HepG2 (cell line): Measurements from ENCODE around the gene OCLN. TPM values are rescaled to one million over a fixed set of nuclear protein-coding genes. Genes with fewer than 3 reads are reported as not detected.
A peak's percentile ranks its signal among the peaks of the same experiment; 100 is the strongest.

Source experiments
- AHR ChIP-seq: IDR thresholded peaks from 2 replicates; pipeline ENCODE4 v1.6.1; 2018; ENCODE audit warnings: missing genetic modification reagents, missing compliant biosample characterization
- ARID4A ChIP-seq: sonication (generic); formaldehyde crosslinking; IDR thresholded peaks from 2 replicates; pipeline ENCODE4 v1.5.0; 2020; ENCODE audit warnings: mild to moderate bottlenecking, missing genetic modification reagents, borderline replicate concordance
- FLYWCH1 ChIP-seq: sonication (generic); formaldehyde crosslinking; IDR thresholded peaks from 2 replicates; pipeline ENCODE4 v1.8.1; 2023; ENCODE audit warnings: mild to moderate bottlenecking, missing genetic modification reagents
- NKX3-1 ChIP-seq: sonication (generic); formaldehyde crosslinking; IDR thresholded peaks from 2 replicates; pipeline ENCODE4 v1.5.0; 2020; ENCODE audit warnings: missing genetic modification reagents
- PLRG1 ChIP-seq: fragments of 450-650 bp; conservative IDR thresholded peaks from 2 replicates; pipeline ENCODE4 v1.6.1; 2016
- POLR2G ChIP-seq: fragments of 200-400 bp; formaldehyde crosslinking; IDR thresholded peaks from 2 replicates; pipeline ENCODE4 v1.6.1; 2018; ENCODE audit warnings: mild to moderate bottlenecking, low read depth, low read length, moderate library complexity
- RORA ChIP-seq: sonication (generic); formaldehyde crosslinking; IDR thresholded peaks from 2 replicates; pipeline ENCODE4 v1.5.0; 2020; ENCODE audit warnings: mild to moderate bottlenecking, missing genetic modification reagents, moderate library complexity
- TBP ChIP-seq: sonication (generic); formaldehyde crosslinking; IDR thresholded peaks from 2 replicates; pipeline ENCODE4 v1.5.0; 2020; ENCODE audit warnings: missing genetic modification reagents
- ZBTB7A ChIP-seq: sonication (generic); formaldehyde crosslinking; IDR thresholded peaks from 2 replicates; pipeline ENCODE4 v1.8.0; 2022; ENCODE audit warnings: mild to moderate bottlenecking, missing genetic modification reagents
- ZFP1 ChIP-seq: IDR thresholded peaks from 2 replicates; pipeline ENCODE4 v1.6.1; 2016
- ZKSCAN1 ChIP-seq: fragments of 150-350 bp; IDR thresholded peaks from 2 replicates; pipeline ENCODE4 v1.6.1; 2014; ENCODE audit warnings: low read length
- ZNF660 ChIP-seq: sonication (generic); formaldehyde crosslinking; IDR thresholded peaks from 2 replicates; pipeline ENCODE4 v1.5.1; 2020; ENCODE audit warnings: mild to moderate bottlenecking, low read depth, missing genetic modification reagents, borderline replicate concordance
- polyA plus RNA-seq, 8 experiments: library from polyadenylated mRNA; depleted of rRNA in 3 of 8; stranded (reverse) in 7 of 8; unstranded in 1 of 8; fragments of >200 nt; fragmentation: Illumina TruSeq in 4 of 8; extraction: Trizol in 4 of 8; gene quantifications; 2 replicates each; pipeline versions ENCODE4 v1.2.1 to v1.2.3, GENCODE V29; 2011 to 2016; ENCODE audit warnings: low read depth in 4 of 8, missing spikeins in 1 of 8, mixed read lengths in 1 of 8; ENCODE audit not compliant: insufficient read depth in 1 of 8
- total RNA-seq, 5 experiments: library from RNA; depleted of rRNA; stranded (reverse); fragments of >200 nt; fragmentation: Illumina TruSeq; extraction: Trizol; gene quantifications; 2 replicates each; pipeline ENCODE4 v1.2.3, GENCODE V29; 2016; ENCODE audit warnings: low read depth in 1 of 5
- TF ChIP-seq, protein P1 (sequence below): IDR thresholded peaks from 2 replicates; pipeline ENCODE4 v1.6.1; 2018; ENCODE audit warnings: missing genetic modification reagents
- TF ChIP-seq, protein P2 (sequence below): IDR thresholded peaks from 2 replicates; pipeline ENCODE4 v1.6.1; 2012; ENCODE audit warnings: low read depth, low read length, improper control_type of control experiment
- TF ChIP-seq, protein P3 (sequence below): IDR thresholded peaks from 2 replicates; pipeline ENCODE4 v1.6.1; 2016; ENCODE audit warnings: missing compliant biosample characterization, missing genetic modification reagents, borderline replicate concordance
- TF ChIP-seq, protein P4 (sequence below): sonication (generic); formaldehyde crosslinking; IDR thresholded peaks from 2 replicates; pipeline ENCODE4 v1.4.0; 2020; ENCODE audit warnings: missing genetic modification reagents

OCLN gene
- total and polyA plus RNA-seq, 2 of the 13 experiments (the other 11 are each of a cell fraction or from before 2014, with no cell fraction given), result 24.1 to 34.8 TPM

DNA sequence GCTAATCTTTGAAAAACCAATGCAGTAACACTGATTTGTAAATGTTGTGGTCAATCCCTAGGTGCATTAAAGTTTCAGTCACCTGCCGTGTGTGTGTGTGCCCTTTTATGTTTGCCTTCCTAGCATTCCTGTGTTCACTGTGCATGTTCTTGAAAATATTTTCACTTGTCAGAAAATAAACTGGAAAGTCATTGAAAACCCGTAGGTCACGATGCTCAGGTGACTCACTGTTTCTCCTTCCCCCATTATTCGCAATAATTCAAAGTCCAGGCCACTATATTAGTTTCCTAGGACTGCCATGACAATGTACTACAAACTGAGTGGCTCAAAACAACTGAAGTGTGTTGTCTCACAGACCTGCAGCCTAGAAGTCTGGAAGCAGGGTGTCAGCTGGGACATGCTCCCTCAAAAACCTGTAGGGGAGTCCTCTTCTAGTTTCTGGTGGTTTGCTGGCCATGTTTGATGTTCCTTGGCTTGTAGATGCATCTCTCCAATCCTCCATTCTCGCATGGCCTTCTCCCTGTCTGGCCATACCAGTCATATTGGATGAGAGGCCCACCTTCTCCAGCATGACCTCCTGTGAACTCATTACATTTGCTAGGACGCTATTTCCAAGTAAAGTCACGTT is 48.3 kb upstream of the OCLN start (continued):
- TF ChIP-seq ZNF660 (CRISPR knock-in tag) (no peak), ZBTB7A (no peak), AHR (CRISPR knock-in tag) (no peak), PLRG1 (no peak), FLYWCH1 (CRISPR knock-in tag) (no peak), ZFP1 (CRISPR knock-in tag) (no peak), POLR2G (no peak), ZKSCAN1 (no peak), ARID4A (no peak; the same call in 1 of the 2 replicates), TBP (CRISPR knock-in tag) (no peak), RORA (CRISPR knock-in tag) (no peak), NKX3-1 (CRISPR knock-in tag) (no peak)
- TF ChIP-seq, protein P1, sequence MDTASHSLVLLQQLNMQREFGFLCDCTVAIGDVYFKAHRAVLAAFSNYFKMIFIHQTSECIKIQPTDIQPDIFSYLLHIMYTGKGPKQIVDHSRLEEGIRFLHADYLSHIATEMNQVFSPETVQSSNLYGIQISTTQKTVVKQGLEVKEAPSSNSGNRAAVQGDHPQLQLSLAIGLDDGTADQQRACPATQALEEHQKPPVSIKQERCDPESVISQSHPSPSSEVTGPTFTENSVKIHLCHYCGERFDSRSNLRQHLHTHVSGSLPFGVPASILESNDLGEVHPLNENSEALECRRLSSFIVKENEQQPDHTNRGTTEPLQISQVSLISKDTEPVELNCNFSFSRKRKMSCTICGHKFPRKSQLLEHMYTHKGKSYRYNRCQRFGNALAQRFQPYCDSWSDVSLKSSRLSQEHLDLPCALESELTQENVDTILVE (CRISPR knock-in tag), result no peak
- TF ChIP-seq, protein P2, sequence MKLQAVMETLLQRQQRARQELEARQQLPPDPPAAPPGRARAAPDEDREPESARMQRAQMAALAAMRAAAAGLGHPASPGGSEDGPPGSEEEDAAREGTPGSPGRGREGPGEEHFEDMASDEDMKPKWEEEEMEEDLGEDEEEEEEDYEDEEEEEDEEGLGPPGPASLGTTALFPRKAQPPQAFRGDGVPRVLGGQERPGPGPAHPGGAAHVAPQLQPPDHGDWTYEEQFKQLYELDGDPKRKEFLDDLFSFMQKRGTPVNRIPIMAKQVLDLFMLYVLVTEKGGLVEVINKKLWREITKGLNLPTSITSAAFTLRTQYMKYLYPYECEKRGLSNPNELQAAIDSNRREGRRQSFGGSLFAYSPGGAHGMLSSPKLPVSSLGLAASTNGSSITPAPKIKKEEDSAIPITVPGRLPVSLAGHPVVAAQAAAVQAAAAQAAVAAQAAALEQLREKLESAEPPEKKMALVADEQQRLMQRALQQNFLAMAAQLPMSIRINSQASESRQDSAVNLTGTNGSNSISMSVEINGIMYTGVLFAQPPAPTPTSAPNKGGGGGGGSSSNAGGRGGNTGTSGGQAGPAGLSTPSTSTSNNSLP, result no peak; the same call in none of the 2 replicates
- TF ChIP-seq, protein P3, sequence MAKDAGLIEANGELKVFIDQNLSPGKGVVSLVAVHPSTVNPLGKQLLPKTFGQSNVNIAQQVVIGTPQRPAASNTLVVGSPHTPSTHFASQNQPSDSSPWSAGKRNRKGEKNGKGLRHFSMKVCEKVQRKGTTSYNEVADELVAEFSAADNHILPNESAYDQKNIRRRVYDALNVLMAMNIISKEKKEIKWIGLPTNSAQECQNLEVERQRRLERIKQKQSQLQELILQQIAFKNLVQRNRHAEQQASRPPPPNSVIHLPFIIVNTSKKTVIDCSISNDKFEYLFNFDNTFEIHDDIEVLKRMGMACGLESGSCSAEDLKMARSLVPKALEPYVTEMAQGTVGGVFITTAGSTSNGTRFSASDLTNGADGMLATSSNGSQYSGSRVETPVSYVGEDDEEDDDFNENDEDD (CRISPR knock-in tag), result no peak
- TF ChIP-seq, protein P4, sequence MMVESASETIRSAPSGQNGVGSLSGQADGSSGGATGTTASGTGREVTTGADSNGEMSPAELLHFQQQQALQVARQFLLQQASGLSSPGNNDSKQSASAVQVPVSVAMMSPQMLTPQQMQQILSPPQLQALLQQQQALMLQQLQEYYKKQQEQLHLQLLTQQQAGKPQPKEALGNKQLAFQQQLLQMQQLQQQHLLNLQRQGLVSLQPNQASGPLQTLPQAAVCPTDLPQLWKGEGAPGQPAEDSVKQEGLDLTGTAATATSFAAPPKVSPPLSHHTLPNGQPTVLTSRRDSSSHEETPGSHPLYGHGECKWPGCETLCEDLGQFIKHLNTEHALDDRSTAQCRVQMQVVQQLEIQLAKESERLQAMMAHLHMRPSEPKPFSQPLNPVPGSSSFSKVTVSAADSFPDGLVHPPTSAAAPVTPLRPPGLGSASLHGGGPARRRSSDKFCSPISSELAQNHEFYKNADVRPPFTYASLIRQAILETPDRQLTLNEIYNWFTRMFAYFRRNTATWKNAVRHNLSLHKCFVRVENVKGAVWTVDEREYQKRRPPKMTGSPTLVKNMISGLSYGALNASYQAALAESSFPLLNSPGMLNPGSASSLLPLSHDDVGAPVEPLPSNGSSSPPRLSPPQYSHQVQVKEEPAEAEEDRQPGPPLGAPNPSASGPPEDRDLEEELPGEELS (CRISPR knock-in tag), result peak; percentile 75
- TF ChIP-seq, all 625 proteins: peak for 107
